Stimulated activated naive B cell treated with anti-CD40 and anti-IgM and Interleukin-4, amounts not matched to agents 10 μg/mL and 1 μg/mL and 100 μg/mL, for 72 hours (primary cell): Measurements from ENCODE around the gene ADGRA3.
"Not testable (repeated sequence)": the region's sequence is repeated elsewhere in the genome, so short reads cannot be mapped to it uniquely, and the experiment has no call there.

Experiments
- ATAC-seq, 2 donors: fragments of 150-1000 bp; cut with Tn5 transposase; replicated peaks; 2 replicates each; pipeline ENCODE4 v1.10.0; 2021; ENCODE audit warnings: moderate library complexity in 1 of 2
- DNase-seq: peaks from one replicate; pipeline ENCODE4 v3.0.0; 2021
- H3K27ac Mint-ChIP-seq: one replicate; pipeline ENCODE4 v1.8.0; 2022; ENCODE audit warnings: mild to moderate bottlenecking, mixed read lengths
- H3K27me3 Mint-ChIP-seq, 2 donors: one replicate each; pipeline ENCODE4 v1.8.0; 2022; ENCODE audit warnings: mixed read lengths in 2 of 2
- H3K36me3 Mint-ChIP-seq, 2 donors: one replicate each; pipeline ENCODE4 v1.8.0; 2022; ENCODE audit warnings: mixed read lengths in 2 of 2, mild to moderate bottlenecking in 1 of 2
- H3K4me1 Mint-ChIP-seq, 2 donors: one replicate each; pipeline ENCODE4 v1.8.0; 2022; ENCODE audit warnings: mixed read lengths in 2 of 2, mild to moderate bottlenecking in 1 of 2
- H3K4me3 Mint-ChIP-seq, 2 donors: one replicate each; pipeline ENCODE4 v1.8.0; 2022; ENCODE audit warnings: mild to moderate bottlenecking in 2 of 2, mixed read lengths in 2 of 2, moderate library complexity in 1 of 2
- H3K9me3 Mint-ChIP-seq, 2 donors: one replicate each; pipeline ENCODE4 v1.8.0; 2022; ENCODE audit warnings: mixed read lengths in 2 of 2, mild to moderate bottlenecking in 1 of 2

Gene ADGRA3

DNA sequence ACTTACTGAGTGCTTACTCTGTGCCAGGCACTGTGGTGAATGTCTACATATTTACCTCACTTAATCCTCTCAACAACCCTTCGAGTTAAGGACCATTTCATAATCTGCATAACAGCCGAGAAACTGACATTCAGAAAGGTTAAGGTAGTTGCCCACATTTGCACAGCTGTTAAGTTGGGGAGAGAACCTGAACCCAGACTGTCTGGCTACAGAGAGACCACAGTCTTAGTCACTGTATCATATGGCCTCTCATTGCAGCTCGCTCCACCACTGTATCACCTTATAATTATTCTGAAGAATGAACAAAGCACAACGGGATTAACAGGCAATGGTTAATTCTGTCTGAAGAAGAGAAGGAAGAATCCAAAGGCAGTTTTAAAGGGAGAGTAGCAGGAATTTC, 98.5 kb downstream of the ADGRA3 start:
- DNase-seq = no peak
- Mint-ChIP-seq H3K9me3 (no peaks in the 10 kb centered on the region), H3K4me1 (no peaks in the 10 kb centered on the region), H3K27ac (no peak overlapping the region), H3K36me3 (no peaks in the 10 kb centered on the region), H3K4me3 (no peak overlapping the region), H3K27me3 (no peaks in the 10 kb centered on the region)
- peak in 1 of 2 donors; percentile 52 for ATAC-seq

DNA sequence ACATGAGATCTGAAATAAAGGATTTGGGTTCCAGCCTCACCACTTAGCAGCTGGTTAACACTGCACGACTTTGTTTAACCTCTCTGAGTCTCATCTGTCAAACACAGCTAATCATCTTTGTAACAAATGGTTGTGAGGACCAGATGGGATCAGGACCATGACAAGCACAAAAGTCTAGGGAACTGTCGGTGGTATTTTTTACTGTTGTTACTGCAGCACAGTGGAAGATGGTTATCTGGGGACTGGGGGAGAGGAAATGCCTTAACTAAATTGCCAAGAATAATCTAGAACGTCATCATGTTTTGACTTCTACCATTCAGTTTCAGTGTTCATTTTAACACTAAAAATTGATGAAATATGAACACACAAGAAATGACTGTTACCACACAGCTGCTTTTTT, 99.5 kb downstream of the ADGRA3 start:
- DNase-seq = no peak
- H3K36me3 Mint-ChIP-seq = no peaks in the 10 kb centered on the region
- no peaks in the 10 kb centered on the region for H3K9me3 Mint-ChIP-seq
- no peak overlapping the region for H3K27ac Mint-ChIP-seq
- no peak overlapping the region for H3K4me3 Mint-ChIP-seq
- no peaks in the 10 kb centered on the region for H3K27me3 Mint-ChIP-seq
- ATAC-seq = no peak
- no peaks in the 10 kb centered on the region for H3K4me1 Mint-ChIP-seq

DNA sequence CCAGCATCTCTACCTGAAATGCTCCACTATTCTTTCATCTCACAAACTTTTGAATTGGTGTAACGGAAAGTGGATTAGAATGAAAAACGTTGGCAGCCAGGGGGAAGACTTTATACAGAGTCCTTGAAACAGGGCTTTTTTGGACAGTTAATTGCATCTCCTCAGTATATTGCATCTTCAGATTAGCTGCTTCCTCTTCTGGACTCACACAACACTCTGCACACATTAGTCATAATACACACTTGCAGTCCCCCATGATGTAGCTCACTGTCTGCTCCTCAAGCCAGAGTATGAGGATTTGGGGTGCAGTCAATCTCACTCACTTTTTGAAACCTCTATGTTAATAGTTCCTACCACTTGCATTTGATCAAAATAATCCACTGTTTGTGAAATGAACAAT, 101.0 kb downstream of the ADGRA3 start:
- DNase-seq = no peak
- ATAC-seq = no peak
- H3K36me3 Mint-ChIP-seq = no peaks in the 10 kb centered on the region
- no peaks in the 10 kb centered on the region for H3K27me3 Mint-ChIP-seq
- no peak overlapping the region for H3K4me3 Mint-ChIP-seq
- no peaks in the 10 kb centered on the region for H3K9me3 Mint-ChIP-seq
- no peaks in the 10 kb centered on the region for H3K4me1 Mint-ChIP-seq
- no peak overlapping the region for H3K27ac Mint-ChIP-seq

DNA sequence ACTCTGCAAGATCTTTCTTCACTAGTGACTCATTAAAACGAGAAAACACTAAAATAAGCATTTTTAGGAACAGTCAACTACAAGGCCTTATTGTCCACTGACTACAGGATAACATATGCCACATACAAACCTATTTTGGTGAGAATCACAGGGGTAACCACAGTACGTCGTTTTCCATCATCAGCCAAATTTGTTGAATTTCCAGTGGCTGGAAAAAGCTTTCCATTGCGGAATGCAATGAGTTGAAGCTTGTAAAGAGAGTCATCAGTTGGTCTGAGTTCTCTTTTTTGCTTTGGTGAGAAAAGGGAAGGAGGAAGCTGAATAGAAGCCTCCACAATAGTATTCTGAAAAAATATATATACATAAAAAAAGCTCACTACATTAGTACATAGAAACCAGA, 102.4 kb downstream of the ADGRA3 start:
- Mint-ChIP-seq H3K27me3 (no peaks in the 10 kb centered on the region), H3K4me1 (no peaks in the 10 kb centered on the region), H3K9me3 (no peaks in the 10 kb centered on the region), H3K4me3 (no peak overlapping the region), H3K36me3 (no peaks in the 10 kb centered on the region), H3K27ac (no peak overlapping the region)
- DNase-seq (no peak), ATAC-seq (no peak)

DNA sequence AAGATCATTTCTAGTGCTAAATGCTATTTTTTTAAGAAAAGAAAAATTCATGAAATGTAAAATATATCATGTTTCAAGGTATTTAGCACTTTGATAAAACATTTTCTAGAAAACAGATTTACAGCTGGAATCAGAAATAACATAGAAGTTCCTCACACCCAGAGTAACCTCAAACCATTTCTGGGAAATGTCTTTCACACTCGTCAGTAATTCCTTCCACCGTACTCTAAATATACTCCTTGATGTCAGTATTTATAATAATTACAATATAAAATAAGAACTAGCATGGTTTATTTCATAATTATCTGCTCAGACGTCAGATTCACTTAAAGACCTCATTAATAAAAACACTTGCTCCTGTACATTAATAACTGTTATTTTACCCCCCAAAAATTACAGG, 103.9 kb downstream of the ADGRA3 start:
- DNase-seq (no peak), ATAC-seq (no peak)
- Mint-ChIP-seq H3K27me3 (no peaks in the 10 kb centered on the region), H3K4me1 (no peaks in the 10 kb centered on the region), H3K9me3 (no peaks in the 10 kb centered on the region), H3K4me3 (no peak overlapping the region), H3K36me3 (no peaks in the 10 kb centered on the region), H3K27ac (no peak overlapping the region)

DNA sequence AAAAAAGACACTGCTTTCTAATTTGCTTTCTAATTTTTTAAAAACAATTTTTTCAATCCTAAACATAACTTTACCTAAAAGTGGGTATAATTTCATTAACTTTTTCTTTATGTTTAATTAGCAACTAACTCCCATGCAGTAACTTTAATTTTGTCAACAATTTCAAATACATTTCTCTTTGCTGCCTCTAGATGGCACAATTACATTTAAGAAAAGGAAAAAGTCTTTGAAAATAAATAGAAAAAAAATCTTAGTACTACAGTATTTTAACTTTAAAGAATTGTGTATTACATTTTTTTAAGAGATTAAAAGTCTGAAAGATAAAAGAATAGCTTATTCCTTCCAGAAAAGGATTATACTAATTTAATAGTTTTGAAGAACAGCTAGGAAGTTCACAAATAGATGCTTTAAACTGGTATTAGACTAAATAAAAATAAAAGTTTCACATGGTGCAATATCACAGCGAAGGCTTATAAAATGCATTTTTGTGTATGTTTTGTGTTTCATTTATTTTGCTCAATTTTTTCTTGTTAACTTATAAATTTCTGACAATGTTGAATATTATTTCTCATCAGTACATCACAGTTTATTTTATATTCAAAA, 105.1 kb downstream of the ADGRA3 start:
- no peaks in the 10 kb centered on the region for H3K9me3 Mint-ChIP-seq
- H3K4me3 Mint-ChIP-seq = no peak overlapping the region
- H3K27ac Mint-ChIP-seq = no peak overlapping the region
- no peaks in the 10 kb centered on the region for H3K4me1 Mint-ChIP-seq
- ATAC-seq (no peak), DNase-seq (no peak)
- H3K36me3 Mint-ChIP-seq = no peaks in the 10 kb centered on the region
- no peaks in the 10 kb centered on the region for H3K27me3 Mint-ChIP-seq

DNA sequence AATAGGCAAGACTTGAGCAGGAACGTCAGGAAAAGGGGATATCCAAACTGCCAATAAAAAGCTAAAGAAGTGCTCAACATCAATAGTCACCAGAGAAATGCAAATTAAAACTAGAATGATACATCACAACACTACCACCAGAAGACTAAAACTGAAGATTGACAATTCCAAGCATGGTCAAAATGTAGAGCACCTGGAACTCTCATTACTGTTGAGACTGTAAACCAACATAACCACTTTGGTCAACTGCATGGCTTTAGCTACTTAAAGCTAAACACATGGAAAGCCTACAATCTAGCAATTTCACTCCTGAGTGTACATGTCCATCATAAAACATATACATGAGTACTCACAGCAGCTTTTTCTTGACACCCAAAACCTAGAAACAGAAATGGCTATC, 107.4 kb downstream of the ADGRA3 start:
- no peak overlapping the region for H3K27ac Mint-ChIP-seq
- H3K4me3 Mint-ChIP-seq = no peak overlapping the region
- H3K27me3 Mint-ChIP-seq = no peaks in the 10 kb centered on the region
- H3K4me1 Mint-ChIP-seq = no peaks in the 10 kb centered on the region
- H3K9me3 Mint-ChIP-seq = no peaks in the 10 kb centered on the region
- no peaks in the 10 kb centered on the region for H3K36me3 Mint-ChIP-seq
- DNase-seq = no peak
- ATAC-seq = no peak

DNA sequence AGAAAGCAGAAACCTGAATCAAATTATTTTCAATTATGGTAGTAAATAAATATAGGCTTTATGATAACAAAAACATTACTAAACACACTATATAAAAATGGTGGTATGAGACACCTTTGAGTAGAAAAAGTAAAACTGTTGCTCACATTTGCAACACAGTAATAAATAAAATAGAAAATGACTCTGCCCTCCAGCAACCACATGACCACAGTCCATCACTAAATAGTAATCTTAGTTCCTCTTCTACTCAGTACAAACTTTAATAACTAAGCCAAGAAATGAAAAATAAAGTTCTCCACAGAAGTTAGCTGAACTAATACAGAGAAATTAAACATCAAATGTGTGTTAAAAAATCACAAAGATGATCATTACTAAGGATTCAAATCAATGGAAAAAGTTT, 108.5 kb downstream of the ADGRA3 start:
- H3K4me3 Mint-ChIP-seq = no peak overlapping the region
- no peaks in the 10 kb centered on the region for H3K27me3 Mint-ChIP-seq
- DNase-seq (no peak), ATAC-seq (no peak)
- H3K27ac Mint-ChIP-seq = no peak overlapping the region
- no peaks in the 10 kb centered on the region for H3K9me3 Mint-ChIP-seq
- H3K4me1 Mint-ChIP-seq = no peaks in the 10 kb centered on the region
- no peaks in the 10 kb centered on the region for H3K36me3 Mint-ChIP-seq

DNA sequence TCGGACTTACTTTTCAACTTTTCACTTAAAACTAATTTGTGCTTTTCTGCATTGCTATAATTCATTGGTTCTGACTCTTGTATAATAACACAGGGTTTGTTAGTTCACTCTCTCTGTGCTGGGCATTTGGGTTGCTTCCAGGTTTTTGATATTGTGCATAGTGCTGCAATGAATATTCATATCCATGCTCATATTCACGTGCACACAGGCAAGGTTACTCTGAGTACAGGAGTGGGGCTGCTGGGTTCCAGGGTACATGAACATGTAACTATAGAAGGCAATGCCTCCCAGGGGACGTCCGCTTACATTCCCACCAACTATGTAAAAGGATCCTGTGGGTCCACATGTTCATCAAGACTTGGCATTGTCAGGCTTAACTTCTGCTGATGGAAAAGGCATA, 117.2 kb downstream of the ADGRA3 start:
- no peaks in the 10 kb centered on the region for H3K36me3 Mint-ChIP-seq
- H3K27me3 Mint-ChIP-seq = no peaks in the 10 kb centered on the region
- H3K27ac Mint-ChIP-seq = no peak overlapping the region
- H3K4me1 Mint-ChIP-seq = no peaks in the 10 kb centered on the region
- no peak for DNase-seq
- H3K4me3 Mint-ChIP-seq = no peak overlapping the region
- ATAC-seq = no peak
- H3K9me3 Mint-ChIP-seq = peaks cover 0 to 2% of the 10 kb centered on the region in 2 donors

DNA sequence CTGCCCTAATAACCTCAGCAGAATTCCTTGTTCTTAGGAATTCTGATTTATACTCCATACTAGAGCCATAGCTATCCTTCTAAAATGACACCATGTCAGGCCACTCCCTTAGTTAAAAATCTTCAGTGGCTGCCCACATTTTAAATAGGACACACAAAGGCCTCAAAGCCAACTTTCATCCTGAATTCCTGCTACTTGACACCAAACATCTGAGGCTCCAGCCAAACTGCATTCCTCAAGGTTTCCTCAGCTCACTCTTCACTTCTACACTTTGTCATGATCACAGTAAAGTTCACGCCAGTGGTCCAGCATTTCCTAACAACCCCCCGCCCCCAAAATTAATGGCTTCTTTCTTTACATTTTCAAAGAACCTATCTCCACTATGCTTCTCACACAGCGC, 124.3 kb downstream of the ADGRA3 start:
- Mint-ChIP-seq H3K36me3 (no peaks in the 10 kb centered on the region), H3K27ac (no peak overlapping the region), H3K4me1 (no peaks in the 10 kb centered on the region), H3K9me3 (no peaks in the 10 kb centered on the region), H3K4me3 (no peak overlapping the region), H3K27me3 (no peaks in the 10 kb centered on the region)
- ATAC-seq (no peak), DNase-seq (no peak)

DNA sequence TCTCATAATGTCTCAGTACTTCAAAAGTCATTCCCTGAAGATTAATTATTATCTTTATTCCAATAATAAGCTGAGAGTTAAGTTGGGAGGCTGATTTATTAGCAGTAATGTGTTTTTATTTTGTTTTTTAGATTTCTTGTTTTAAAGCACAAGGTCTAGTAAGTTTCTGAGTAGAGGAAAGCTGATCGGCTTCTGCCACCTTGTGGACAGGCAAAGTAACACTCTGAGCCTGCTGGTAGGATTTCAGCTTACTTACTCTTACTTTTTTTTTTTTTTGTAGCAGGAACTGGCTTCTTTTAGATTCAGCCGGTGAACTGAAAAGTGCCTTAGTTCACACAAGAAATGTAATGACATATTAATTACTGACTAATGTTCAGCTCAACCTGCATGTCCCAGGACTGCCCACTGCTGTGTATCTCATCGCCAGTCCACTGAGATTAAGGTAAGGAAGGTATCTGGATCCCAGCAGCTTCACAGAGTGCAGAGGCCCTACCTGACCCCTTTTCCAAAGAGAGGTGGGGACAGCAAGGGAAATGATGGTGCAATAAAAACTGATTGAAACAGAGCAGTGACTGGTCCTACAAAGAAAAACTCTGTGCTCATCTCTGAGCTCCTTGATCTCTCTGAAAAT, 126.5 kb downstream of the ADGRA3 start:
- no peaks in the 10 kb centered on the region for H3K4me1 Mint-ChIP-seq
- H3K9me3 Mint-ChIP-seq = no peaks in the 10 kb centered on the region
- no peak overlapping the region for H3K27ac Mint-ChIP-seq
- ATAC-seq = peak; percentile 69 to 74
- DNase-seq = peak; percentile 21
- no peaks in the 10 kb centered on the region for H3K36me3 Mint-ChIP-seq
- H3K27me3 Mint-ChIP-seq = no peaks in the 10 kb centered on the region
- H3K4me3 Mint-ChIP-seq = no peak overlapping the region

DNA sequence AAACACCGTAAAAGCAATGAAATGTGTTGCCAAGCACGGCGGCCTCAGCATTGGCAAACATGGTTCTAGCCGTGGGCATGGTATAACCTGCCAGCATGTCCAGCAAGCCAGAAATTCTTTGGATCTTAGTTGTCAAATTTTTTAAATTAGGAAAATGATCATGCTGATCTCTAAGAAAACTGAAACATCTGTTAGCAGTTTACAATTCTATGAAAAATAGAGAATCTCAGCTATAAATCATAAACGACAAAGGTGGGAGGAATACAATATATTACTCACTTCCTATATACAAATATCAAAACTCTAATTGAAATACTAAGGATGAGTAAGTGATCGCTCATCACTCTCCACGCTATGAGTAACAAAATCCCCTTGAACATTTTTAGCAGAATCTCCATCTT, 130.3 kb downstream of the ADGRA3 start:
- ATAC-seq (no peak), DNase-seq (no peak)
- Mint-ChIP-seq H3K27ac (no peak overlapping the region), H3K4me3 (no peak overlapping the region), H3K4me1 (peaks cover 0 to 10% of the 10 kb centered on the region in 2 donors), H3K9me3 (no peaks in the 10 kb centered on the region), H3K36me3 (no peaks in the 10 kb centered on the region), H3K27me3 (no peaks in the 10 kb centered on the region)

DNA sequence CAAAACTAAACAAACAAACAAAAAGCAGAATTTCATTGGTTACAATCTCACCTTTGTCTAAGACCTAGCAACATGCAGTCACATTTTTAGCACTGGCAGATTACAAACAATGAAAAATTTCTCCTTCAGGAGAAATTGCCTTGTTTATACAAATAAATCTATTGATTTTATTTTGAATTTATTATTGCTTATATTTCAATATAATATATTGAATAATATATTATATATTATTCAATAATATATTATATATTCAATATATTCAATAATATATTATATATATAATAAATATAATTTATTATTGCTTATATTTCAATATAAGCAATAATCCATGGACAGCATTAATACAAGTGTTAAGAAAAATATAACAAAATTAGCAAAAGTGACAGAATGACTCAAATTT, 131.7 kb downstream of the ADGRA3 start:
- Mint-ChIP-seq H3K9me3 (no peaks in the 10 kb centered on the region), H3K4me1 (peaks cover 0 to 10% of the 10 kb centered on the region in 2 donors), H3K4me3 (no peak overlapping the region), H3K27me3 (no peaks in the 10 kb centered on the region), H3K27ac (no peak overlapping the region), H3K36me3 (no peaks in the 10 kb centered on the region)
- no peak for ATAC-seq
- DNase-seq = no peak

DNA sequence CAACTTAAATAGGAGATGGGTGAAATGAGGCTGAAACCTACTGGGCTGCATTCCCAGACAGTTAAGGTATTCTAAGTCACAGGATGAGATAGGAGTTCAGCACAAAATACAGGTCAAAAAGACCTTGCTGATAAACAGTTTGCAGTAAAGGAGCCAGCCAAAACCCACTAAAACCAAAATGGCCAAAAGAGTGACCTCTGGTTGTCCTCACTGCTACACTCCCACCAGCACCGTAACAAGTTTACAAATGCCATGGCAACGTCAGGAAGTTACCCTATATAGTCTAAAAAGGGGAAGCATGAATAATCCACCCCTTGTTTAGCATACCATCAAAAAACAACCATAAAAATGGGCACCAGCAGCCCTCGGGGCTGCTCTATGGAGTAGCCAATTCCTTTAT, 133.7 kb downstream of the ADGRA3 start:
- not testable (repeated sequence) for H3K36me3 Mint-ChIP-seq, H3K27me3 Mint-ChIP-seq, H3K27ac Mint-ChIP-seq, DNase-seq, H3K4me3 Mint-ChIP-seq, ATAC-seq, H3K9me3 Mint-ChIP-seq
- peaks cover 0 to 10% of the 10 kb centered on the region in 2 donors for H3K4me1 Mint-ChIP-seq

DNA sequence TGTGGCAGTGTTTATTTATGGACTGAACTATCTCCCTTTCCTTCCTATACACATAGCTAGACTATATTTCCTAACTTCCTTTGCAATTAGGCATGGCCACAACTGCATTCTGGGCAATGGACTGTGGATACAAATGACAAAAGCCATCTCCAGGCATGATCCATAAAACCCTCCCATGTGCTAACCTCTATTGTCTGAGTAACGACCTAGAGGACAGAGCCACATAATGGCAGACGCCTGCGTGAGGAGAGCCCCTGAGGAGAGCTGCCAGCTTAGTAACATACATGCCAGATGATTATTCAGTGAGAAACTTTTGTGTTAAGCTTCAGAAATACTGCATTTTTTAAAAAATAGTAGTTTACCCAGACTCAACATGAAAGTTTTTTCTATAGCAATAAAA, 142.9 kb downstream of the ADGRA3 start:
- H3K4me3 Mint-ChIP-seq = no peak overlapping the region
- no peak overlapping the region for H3K27ac Mint-ChIP-seq
- no peak for ATAC-seq
- DNase-seq = no peak
- H3K36me3 Mint-ChIP-seq = no peaks in the 10 kb centered on the region
- H3K4me1 Mint-ChIP-seq = peaks cover 1 to 17% of the 10 kb centered on the region in 2 donors
- no peaks in the 10 kb centered on the region for H3K27me3 Mint-ChIP-seq
- peaks cover 4% of the 10 kb centered on the region in 2 donors for H3K9me3 Mint-ChIP-seq
